ENCODE data around the gene NDUFS6. TPM values are rescaled to one million over a fixed set of nuclear protein-coding genes. Genes with fewer than 3 reads are reported as not detected.

NDUFS6 gene
- polyA plus RNA-seq, 4 donors = 48.6 to 81.1 (median 53.8) TPM

Other genes starting within 250 kb of the NDUFS6 start
- gene MRPL36, start 1.6 kb upstream of the NDUFS6 start, polyA plus RNA-seq (ENCODE audit: insufficient read length in 4 of 4) = 10 to 100 TPM; 41.4 to 42.9 (median 41.9) TPM
- under 1 TPM; 0.42 to 0.75 (median 0.59) TPM for gene IRX4, start 81.5 kb downstream of the NDUFS6 start, polyA plus RNA-seq (ENCODE audit: insufficient read length in 4 of 4)